Endodermal cell (in vitro differentiated cells): ENCODE data around the gene NARS2. TPM values are rescaled to one million over a fixed set of nuclear protein-coding genes. Genes with fewer than 3 reads are reported as not detected.
A peak's percentile ranks its signal among the peaks of the same experiment; 100 is the strongest.

Source experiments
- DNase-seq: peaks from one replicate; pipeline ENCODE4 v3.0.0-alpha.2; 2017
- H3K27ac ChIP-seq: 2 replicates; pipeline ENCODE4 v1.5.1; 2013; ENCODE audit warnings: mild to moderate bottlenecking, low read depth, low read length, moderate library complexity
- H3K27me3 ChIP-seq: 2 replicates; pipeline ENCODE4 v1.6.1; 2013; ENCODE audit warnings: mild to moderate bottlenecking, low read length, moderate library complexity; ENCODE audit not compliant: insufficient read depth, control insufficient read depth, poor library complexity, severe bottlenecking
- H3K36me3 ChIP-seq: 2 replicates; pipeline ENCODE4 v1.7.0; 2013; ENCODE audit warnings: mild to moderate bottlenecking, low read length, moderate library complexity; ENCODE audit not compliant: control insufficient read depth, insufficient read depth
- H3K4me1 ChIP-seq: one replicate; pipeline ENCODE4 v1.7.0; 2013; ENCODE audit warnings: low read length; ENCODE audit not compliant: control insufficient read depth, insufficient read depth
- H3K4me3 ChIP-seq: 2 replicates; pipeline ENCODE4 v1.5.1; 2013; ENCODE audit warnings: mild to moderate bottlenecking, low read length, moderate library complexity
- H3K9ac ChIP-seq: 2 replicates; pipeline ENCODE4 v1.6.1; 2013; ENCODE audit warnings: mild to moderate bottlenecking, low read length, moderate library complexity; ENCODE audit not compliant: poor library complexity, severe bottlenecking; ENCODE audit errors: extremely low read depth
- H3K9me3 ChIP-seq: 2 replicates; pipeline ENCODE4 v1.6.1; 2013; ENCODE audit warnings: mild to moderate bottlenecking, low read length, moderate library complexity; ENCODE audit not compliant: control insufficient read depth
- H3K27ac Mint-ChIP-seq: 2 replicates; pipeline ENCODE4 v1.8.0; 2020; ENCODE audit warnings: mixed read lengths
- H3K27me3 Mint-ChIP-seq: 2 replicates; pipeline ENCODE4 v1.8.0; 2021; ENCODE audit warnings: mild to moderate bottlenecking, mixed read lengths; ENCODE audit not compliant: insufficient read depth
- H3K36me3 Mint-ChIP-seq: 2 replicates; pipeline ENCODE4 v1.8.0; 2020; ENCODE audit warnings: low read depth, mixed read lengths
- H3K4me1 Mint-ChIP-seq: 2 replicates; pipeline ENCODE4 v1.8.0; 2020; ENCODE audit warnings: mixed read lengths
- H3K4me3 Mint-ChIP-seq: 2 replicates; pipeline ENCODE4 v1.8.0; 2020; ENCODE audit warnings: mild to moderate bottlenecking, moderate library complexity, mixed read lengths
- H3K9me3 Mint-ChIP-seq: 2 replicates; pipeline ENCODE4 v1.8.0; 2020; ENCODE audit warnings: mild to moderate bottlenecking, mixed read lengths
- WGBS, 2 experiments: methylation state at CpG; one replicate each; pipeline versions ENCODE4 v1.1.5 to v1.1.7; 2013; ENCODE audit warnings: missing lambda C conversion rate in 2 of 2, mixed read lengths in 1 of 2; ENCODE audit not compliant: insufficient coverage in 1 of 2, insufficient read length in 1 of 2; 5-methylcytosine and 5-hydroxymethylcytosine counted together
- total RNA-seq, 2 donors: library from RNA; stranded (reverse); fragmentation: NEBNext Ultra II Directional in 1 of 2; extraction: Animal tissue kit (Norgen Biotek cat#: 25700) in 1 of 2; gene quantifications; 2 replicates in 1 of 2; 3 replicates in 1 of 2; pipeline ENCODE4 v1.2.1, GENCODE V29; 2021
- TF ChIP-seq, protein P1 (sequence below): fragments of 200-600 bp; sonication (generic); conservative IDR thresholded peaks from 2 replicates; pipeline ENCODE4 v1.5.0; 2021; ENCODE audit warnings: antibody characterized with exemption, mild to moderate bottlenecking

Gene NARS2
- total RNA-seq, 2 donors from 2014 or later = 45.8 to 53.7 TPM

DNA sequence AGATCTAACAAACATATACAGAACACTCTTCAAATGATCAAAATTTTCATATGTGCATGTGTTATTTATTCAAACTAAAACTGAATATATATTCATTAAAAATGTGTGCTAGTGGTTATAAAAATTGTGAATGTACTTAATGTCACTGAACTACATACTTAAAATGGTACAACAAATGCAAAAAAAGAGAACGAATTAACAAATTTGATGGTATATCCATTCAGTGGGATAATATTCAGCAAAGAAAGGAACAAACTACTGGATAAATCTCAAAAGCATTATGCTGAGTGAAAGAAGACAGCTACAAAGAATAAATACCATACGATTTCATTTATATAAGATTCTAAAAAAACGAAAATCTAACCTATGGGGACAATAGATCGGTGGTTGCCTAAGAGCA, 64.1 kb downstream of the NARS2 start:
- WGBS, 2 experiments = 92 to 93% methylated on average over 3 of the region's 4 CpGs
- TF ChIP-seq, protein P1, sequence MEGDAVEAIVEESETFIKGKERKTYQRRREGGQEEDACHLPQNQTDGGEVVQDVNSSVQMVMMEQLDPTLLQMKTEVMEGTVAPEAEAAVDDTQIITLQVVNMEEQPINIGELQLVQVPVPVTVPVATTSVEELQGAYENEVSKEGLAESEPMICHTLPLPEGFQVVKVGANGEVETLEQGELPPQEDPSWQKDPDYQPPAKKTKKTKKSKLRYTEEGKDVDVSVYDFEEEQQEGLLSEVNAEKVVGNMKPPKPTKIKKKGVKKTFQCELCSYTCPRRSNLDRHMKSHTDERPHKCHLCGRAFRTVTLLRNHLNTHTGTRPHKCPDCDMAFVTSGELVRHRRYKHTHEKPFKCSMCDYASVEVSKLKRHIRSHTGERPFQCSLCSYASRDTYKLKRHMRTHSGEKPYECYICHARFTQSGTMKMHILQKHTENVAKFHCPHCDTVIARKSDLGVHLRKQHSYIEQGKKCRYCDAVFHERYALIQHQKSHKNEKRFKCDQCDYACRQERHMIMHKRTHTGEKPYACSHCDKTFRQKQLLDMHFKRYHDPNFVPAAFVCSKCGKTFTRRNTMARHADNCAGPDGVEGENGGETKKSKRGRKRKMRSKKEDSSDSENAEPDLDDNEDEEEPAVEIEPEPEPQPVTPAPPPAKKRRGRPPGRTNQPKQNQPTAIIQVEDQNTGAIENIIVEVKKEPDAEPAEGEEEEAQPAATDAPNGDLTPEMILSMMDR = no peak

DNA sequence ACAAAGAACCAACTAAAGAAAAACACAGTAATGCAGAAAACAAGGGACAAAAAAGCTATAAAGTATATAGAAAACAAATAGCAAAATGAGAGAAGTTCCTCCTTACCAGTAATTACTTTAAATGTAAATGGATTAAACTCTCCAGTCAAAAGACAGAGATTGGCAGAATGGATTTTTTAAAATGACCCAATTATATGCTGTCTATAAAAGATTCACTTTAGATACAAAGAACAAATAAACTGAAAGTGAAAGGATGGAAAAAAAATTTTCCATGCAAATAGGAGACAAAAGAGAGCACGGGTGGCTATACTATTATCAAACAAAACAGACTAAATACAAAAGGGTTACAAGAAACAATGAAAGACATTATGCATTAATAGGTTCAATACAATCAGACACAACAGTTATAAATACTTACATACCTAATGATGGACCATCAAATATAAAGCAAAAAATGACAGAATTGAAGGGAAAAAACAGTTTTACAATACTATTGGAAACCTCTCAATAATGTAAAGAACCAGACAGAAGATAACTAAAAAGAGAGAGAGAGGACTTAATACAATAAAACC, 64.6 kb downstream of the NARS2 start:
- H3K9ac ChIP-seq = no peak overlapping the region
- TF ChIP-seq, protein P1 = no peak
- peaks cover 53% of the 10 kb centered on the region for H3K36me3 Mint-ChIP-seq
- H3K9me3 Mint-ChIP-seq = peaks cover 27% of the 10 kb centered on the region
- no peak overlapping the region for H3K27ac Mint-ChIP-seq
- no peak overlapping the region for H3K4me3 ChIP-seq
- no CpG with 5 or more reads among the region's 1 CpG for WGBS, 2 experiments
- H3K27ac ChIP-seq = no peak overlapping the region
- DNase-seq = no peak
- no peaks in the 10 kb centered on the region for H3K27me3 Mint-ChIP-seq
- H3K4me1 Mint-ChIP-seq = peaks cover 15% of the 10 kb centered on the region
- H3K4me3 Mint-ChIP-seq = no peak overlapping the region
- H3K4me1 ChIP-seq = peaks cover 5% of the 10 kb centered on the region
- H3K27me3 ChIP-seq = no peaks in the 10 kb centered on the region
- H3K36me3 ChIP-seq = peaks cover 46% of the 10 kb centered on the region
- peaks cover 29% of the 10 kb centered on the region for H3K9me3 ChIP-seq

More for the DNA sequence above, 64.1 kb downstream of the NARS2 start:
- H3K36me3 Mint-ChIP-seq = peaks cover 55% of the 10 kb centered on the region
- Histone ChIP-seq H3K36me3 (peaks cover 46% of the 10 kb centered on the region), H3K27me3 (no peaks in the 10 kb centered on the region), H3K4me3 (peak overlapping the region; percentile 27), H3K27ac (no peak overlapping the region), H3K4me1 (peaks cover 5% of the 10 kb centered on the region), H3K9ac (no peak overlapping the region), H3K9me3 (peaks cover 29% of the 10 kb centered on the region)
- no peak for DNase-seq
- H3K27ac Mint-ChIP-seq = no peak overlapping the region
- H3K9me3 Mint-ChIP-seq = peaks cover 27% of the 10 kb centered on the region
- no peak overlapping the region for H3K4me3 Mint-ChIP-seq
- no peaks in the 10 kb centered on the region for H3K27me3 Mint-ChIP-seq
- peaks cover 12% of the 10 kb centered on the region for H3K4me1 Mint-ChIP-seq

DNA sequence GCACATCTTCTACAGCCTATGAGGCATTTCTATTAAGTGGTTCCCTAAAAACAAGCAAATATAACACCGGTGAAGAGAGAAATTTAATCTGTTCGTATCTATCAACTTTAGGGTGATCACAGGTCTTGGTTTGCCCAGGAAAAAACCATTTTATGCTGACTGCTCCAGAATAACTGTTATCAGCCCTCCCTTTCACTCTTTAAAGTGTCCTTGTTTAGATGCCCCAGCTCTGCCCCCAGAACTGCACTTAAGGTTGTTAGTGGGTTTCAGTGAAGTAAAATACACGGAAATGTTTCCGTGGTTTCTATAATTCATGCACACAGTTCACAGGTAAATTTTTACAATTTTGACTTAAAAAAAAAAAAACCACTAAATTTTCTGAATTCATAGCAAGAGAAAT, 70.0 kb downstream of the NARS2 start:
- DNase-seq = no peak
- peaks cover 3% of the 10 kb centered on the region for H3K9me3 Mint-ChIP-seq
- H3K9ac ChIP-seq = no peak overlapping the region
- peaks cover 17% of the 10 kb centered on the region for H3K9me3 ChIP-seq
- H3K27ac ChIP-seq = no peak overlapping the region
- TF ChIP-seq, protein P1 = no peak
- H3K27me3 ChIP-seq = no peaks in the 10 kb centered on the region
- peaks cover 16% of the 10 kb centered on the region for H3K36me3 ChIP-seq
- WGBS, 2 experiments = 91 to 94% methylated on average over 3 to 4 of the region's 4 CpGs
- peaks cover 8% of the 10 kb centered on the region for H3K4me1 ChIP-seq
- H3K4me3 ChIP-seq = no peak overlapping the region
- H3K4me1 Mint-ChIP-seq = peaks cover 27% of the 10 kb centered on the region
- peaks cover 30% of the 10 kb centered on the region for H3K36me3 Mint-ChIP-seq
- no peak overlapping the region for H3K27ac Mint-ChIP-seq
- no peaks in the 10 kb centered on the region for H3K27me3 Mint-ChIP-seq
- H3K4me3 Mint-ChIP-seq = no peak overlapping the region
